Retinal pigment epithelial cell (primary cell): ENCODE data around the gene EIF1B.

Experiments
- DNase-seq: peaks from one replicate; pipeline ENCODE4 v3.0.0-alpha.2; 2010; ENCODE audit warnings: low read depth
- H3K4me3 ChIP-seq: 2 replicates; pipeline ENCODE4 v1.5.1; 2011; ENCODE audit warnings: mild to moderate bottlenecking, low read length, control low read depth, moderate library complexity
- TF ChIP-seq, protein P1 (sequence below): conservative IDR thresholded peaks from 2 replicates; pipeline ENCODE4 v1.5.1; 2011; ENCODE audit warnings: low read depth, low read length, control low read depth, inconsistent platforms

EIF1B gene

DNA sequence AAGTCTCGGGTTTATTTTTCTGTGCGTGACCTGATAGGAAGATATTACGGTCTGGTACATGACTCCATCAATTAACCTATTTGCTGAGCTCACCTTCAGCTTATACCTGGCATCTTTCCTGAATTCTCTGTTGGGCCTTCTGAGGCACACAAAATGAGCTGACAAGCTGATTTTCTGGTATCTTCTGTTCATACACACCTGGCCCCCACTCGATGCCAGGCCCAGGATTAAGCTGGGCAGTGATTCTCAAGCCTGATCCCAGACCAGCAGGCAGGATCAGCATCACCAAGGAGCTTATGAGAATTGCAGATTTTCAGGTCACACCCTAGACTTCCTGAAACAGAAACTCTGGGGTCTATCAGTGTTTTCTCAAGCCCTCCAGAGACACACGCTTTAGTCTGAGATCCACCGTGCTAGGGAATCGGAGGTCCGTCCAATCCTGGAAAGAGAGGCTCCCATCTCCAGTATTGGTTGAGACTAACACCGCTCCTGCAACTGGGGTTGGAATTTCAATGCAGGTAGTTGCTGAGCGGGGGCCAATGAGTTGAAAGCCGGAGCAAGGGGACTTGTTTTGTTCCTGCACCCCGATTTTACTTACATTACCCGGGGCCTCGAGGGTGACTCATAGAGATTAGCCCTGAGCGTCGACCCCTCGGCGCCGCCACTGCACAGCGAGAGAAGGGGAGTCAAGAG is 636 bp upstream of the EIF1B start:
- peak overlapping the region; percentile 63 for H3K4me3 ChIP-seq
- no peak for DNase-seq
- TF ChIP-seq, protein P1, sequence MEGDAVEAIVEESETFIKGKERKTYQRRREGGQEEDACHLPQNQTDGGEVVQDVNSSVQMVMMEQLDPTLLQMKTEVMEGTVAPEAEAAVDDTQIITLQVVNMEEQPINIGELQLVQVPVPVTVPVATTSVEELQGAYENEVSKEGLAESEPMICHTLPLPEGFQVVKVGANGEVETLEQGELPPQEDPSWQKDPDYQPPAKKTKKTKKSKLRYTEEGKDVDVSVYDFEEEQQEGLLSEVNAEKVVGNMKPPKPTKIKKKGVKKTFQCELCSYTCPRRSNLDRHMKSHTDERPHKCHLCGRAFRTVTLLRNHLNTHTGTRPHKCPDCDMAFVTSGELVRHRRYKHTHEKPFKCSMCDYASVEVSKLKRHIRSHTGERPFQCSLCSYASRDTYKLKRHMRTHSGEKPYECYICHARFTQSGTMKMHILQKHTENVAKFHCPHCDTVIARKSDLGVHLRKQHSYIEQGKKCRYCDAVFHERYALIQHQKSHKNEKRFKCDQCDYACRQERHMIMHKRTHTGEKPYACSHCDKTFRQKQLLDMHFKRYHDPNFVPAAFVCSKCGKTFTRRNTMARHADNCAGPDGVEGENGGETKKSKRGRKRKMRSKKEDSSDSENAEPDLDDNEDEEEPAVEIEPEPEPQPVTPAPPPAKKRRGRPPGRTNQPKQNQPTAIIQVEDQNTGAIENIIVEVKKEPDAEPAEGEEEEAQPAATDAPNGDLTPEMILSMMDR = no peak

DNA sequence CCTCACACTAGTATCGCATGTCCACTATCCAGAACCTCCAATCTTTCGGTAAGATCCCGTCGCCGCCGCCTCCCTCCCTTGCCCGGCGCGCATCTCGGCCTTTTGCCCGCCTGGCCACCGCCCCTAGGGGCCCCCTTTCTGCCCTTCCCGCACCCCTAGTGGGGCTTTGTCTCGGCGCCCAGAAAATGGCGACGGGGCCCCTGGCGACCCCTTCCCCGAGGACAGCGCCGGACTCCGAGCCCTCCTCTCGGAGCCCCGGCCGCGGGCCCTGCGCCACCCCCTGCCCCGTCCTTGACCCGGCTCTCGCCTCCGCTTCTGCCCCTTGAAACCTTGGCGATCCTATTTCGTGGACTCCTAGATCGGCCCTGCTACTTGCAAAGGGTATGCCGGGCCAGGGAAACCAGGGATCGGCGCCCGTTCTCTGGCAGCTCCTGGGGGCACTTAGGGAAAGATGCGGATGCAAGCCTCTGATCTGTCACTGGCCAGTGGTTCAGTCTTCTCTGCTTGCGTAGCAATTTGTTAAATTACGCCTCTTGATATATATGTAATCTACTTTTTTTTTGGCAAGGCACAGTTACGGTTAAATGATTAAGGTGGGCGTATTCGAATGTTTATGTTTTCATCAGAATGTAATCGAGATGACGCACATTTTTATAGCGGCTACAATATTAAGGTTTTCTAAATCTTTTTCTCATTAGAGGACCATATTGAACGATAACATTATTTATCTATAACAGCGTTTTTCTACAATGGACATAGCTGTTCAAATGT is 603 bp downstream of the EIF1B start:
- no peak for DNase-seq
- TF ChIP-seq, protein P1 = no peak
- peak overlapping the region; percentile 89 for H3K4me3 ChIP-seq

DNA sequence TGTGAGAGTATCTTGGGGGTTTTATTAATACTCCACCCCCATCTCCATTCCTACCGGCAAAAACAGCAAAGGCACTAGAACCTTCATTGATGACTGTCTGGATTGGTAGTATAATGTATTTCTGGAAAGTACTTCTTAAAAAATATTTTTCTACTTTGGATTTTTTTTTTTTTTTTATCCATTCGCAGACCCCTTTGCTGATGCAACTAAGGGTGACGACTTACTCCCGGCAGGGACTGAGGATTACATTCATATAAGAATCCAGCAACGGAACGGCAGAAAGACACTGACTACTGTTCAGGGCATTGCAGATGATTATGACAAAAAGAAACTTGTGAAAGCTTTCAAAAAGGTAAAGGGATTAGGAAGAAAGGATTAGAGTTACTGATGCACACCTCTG is 1.2 kb downstream of the EIF1B start:
- TF ChIP-seq, protein P1 = no peak
- peak overlapping the region; percentile 89 for H3K4me3 ChIP-seq
- DNase-seq = no peak

DNA sequence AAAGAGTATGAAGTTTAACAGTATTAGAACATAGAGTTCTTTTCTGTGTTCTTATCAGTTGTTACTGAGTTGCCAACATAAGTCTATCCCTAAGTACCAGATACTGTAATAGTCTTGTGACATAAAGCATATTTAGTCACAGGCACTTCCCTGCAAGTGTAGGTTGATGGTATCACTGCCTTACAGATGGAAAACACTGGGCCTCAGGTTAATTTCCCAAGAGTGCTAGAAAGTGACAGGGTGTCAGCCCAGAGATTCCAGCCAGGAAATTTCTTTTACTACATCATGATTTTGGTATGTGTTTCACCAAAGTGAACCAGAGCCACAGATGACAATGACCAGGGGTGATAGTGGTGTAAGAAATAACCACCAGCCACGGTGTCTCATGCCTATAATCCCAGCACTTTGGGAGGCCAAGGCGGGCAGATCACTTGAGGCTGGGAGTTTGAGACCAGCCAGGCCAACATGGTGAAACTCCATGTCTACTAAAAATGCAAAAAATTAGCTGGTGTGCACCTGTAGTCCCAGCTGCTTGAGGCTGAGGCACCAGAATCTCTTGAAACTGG is 3.2 kb downstream of the EIF1B start:
- no peak for DNase-seq
- TF ChIP-seq, protein P1 = no peak
- no peak overlapping the region for H3K4me3 ChIP-seq

DNA sequence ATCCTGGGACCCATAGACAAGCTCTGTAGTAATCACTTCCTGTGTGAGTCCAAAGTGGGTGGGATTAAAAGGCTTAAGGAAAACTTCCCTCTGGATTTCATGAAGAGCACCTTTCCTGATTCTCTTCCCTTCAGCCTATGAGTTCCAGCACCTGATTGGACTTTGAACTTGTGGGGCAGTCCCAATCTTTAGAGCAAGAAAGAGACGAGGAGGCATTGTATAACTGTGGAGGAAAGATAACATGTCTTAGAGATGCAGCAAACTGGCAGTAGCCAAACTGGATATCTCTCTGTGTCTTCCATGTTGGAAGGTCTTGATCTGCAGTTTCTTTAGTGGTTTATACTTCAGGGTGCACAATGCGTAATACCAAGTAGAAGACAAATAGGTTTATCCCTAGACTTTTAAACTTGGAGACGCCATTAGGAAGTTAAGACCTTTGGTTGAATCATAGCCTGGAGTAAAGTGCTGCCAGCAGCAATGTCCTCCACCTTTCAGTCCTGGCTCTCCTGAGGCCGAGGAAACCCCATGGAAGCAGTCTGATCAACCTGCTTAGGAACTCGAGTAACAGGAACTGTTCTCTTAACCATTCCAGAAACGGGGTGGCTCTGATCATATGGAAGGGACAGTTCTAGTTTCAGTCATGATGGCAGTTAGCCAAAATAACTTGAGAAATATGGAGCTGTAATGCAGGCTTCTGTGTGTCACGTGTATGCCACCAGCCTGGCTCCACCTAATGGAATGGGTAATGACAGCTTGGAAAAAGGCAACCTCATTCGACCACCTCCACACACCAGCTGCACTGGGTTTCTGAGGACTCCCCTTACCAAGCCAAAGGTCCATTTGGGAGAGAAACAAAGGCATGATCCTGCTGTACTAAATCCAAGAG is 4.7 kb downstream of the EIF1B start:
- no peak overlapping the region for H3K4me3 ChIP-seq
- TF ChIP-seq, protein P1 = no peak
- DNase-seq = no peak

DNA sequence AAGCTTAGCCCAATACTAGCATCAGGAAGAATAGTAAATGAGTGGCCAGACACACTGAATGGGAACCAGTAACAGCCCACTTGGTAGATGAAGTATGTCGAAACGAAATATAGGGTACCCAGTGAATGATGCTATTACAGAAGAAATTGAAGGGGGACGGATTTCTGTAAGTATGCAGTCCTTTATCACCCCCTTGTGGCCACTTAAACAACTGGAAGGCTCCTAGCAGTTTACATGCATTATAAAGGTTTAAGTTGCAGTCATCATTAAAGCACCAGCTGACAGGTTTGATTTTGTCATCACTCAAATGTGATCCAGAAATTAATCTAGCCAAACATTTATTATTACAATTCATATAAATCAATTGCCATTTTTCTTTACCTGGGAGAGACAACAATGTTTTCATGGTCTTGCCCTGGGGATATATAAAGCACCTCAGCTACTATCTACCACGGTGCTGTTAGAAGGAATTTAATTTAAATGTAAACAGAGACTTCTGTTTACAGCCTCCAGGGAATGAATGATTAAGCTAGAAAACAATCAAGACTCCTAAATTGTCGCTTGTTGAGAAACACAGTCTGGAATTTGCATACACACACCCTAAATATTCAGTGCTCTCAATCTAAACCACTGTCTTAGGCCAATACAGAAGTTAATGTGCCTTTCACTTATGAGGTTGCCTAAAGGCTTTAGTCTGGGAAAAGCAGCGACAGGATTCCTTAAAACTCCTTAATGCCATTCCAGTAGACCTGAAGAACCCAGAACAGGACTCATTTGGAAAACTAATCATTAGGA is 7.8 kb downstream of the EIF1B start:
- TF ChIP-seq, protein P1 = peak; percentile 87

More for the DNA sequence above, 7.8 kb downstream of the EIF1B start:
- no peak overlapping the region for H3K4me3 ChIP-seq
- no peak for DNase-seq
